Inflammatory macrophage treated with lipopolysaccharide for 1 hour (primary cell): ENCODE measurements around the gene KMT2D.
"Not testable (repeated sequence)": the region's sequence is repeated elsewhere in the genome, so short reads cannot be mapped to it uniquely, and the experiment has no call there.

ENCODE experiments used
- DNase-seq, 2 donors: peaks; one replicate each; pipeline ENCODE4 v3.0.0-alpha.2; 2020 to 2022

Gene KMT2D

GRCh38 chr12:49088150-49088931 lies 27.7 kb upstream of the KMT2D start:
- DNase-seq, result peak; percentile 56 to 79

DNA sequence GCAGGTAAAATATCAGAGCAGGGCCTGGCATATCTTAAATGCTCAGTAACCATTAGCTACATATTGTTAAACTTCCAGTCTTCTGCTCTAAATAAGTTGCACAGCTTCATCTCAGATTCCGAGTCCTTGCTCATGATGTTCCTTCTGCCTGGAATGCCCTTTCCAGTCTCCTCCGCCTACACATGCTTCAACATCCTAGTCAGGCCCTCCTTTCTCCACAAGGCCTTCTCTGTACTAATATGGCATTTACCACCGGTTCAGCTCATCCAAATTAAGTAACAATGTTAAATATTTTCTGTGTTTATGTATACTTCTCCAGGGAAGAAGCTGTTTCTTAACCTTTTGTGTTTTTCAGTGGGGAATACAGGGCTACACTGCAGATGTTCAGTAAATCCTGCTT lies 25.5 kb upstream of the KMT2D start:
- DNase-seq, result no peak

GRCh38 chr12:49084438-49084837 lies 23.8 kb upstream of the KMT2D start:
- DNase-seq, result no peak

GRCh38 chr12:49079793-49080192 lies 19.2 kb upstream of the KMT2D start:
- no peak for DNase-seq

DNA sequence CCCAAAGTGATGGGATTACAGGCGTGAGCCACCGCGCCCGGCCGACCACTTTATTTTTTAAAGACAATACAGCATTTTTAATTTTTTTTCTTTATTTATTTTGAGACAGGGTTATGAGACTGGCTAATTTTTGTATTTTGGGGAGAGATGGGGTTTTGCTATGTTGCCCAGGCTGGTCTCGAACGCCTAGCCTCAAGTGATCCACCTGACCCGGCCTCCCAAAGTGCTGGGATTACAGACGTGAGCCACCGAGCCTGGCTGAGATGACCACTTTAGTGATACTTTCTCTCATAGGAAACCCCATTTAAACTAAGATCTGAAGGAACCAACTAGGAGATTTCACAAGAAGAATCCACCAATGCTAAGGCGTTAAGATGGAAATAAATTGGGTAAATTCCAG lies 10.4 kb upstream of the KMT2D start:
- DNase-seq, result no peak

DNA sequence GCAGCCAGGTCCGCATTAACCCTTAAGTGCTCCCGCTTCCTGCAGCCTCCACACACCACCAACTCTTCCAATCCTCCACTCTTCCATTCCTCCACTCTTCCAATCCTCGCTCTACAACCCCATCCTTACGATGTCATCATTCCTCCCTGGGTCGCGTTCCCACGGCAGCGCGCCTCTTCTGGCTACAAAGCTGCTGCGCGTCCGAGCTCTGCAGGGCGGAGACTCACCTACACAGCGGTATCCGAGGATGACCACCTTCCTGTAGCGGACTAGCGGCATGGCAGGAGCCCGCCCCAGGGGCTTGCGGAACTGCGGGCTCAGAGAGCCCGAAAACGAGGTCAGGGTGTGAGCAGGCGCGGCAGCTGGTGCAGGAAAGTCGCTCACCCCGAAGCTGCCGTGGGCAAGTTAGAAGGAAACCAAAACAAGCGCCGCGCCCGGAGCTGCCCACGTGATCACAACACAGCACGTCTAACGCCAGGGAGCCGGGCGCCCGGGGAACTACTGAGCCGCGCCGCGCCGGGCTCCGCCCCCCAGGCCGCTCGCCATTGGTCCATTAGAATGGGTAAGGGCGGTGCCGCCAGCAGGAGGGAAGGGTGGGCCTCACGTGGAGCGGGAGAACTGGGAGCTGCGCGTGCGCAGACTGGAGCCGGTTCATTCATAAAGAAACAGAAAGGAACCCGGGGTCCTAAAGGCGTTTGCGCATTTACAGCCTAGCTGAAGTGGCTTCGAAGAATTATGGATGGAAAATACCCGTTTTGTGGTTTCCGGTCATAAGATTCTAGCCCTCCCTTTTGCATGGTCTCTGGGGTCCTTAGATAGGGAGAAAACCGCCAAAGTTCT lies 9.1 kb upstream of the KMT2D start, which contains the start of gene RHEBL1:
Gene RHEBL1 (minus strand): TSS at position 473 of the 840 bp plus-strand sequence. CDS start 194 bp downstream, at position 279.
- peak; percentile 98 to 99 for DNase-seq

GRCh38 chr12:49068879-49069506 lies 8.4 kb upstream of the KMT2D start:
- DNase-seq, result no peak

DNA sequence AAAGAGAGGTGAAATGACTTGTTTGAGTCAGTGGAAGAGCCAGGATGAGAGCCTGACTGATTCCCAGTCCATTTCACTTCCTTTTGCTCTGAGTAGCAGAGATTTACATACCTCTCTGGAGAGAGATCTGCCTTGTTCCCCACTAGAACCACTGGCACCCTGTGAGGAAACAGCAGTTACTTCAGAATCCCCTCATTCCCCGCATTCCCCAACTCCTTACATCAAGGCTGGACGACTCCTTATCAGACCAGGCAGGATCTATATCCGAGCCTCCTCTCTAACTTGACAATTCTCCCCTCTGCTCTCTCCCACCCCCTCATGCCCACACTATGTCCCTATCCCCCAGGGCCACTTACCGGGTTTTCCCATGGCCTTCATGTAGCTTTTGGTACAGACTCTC lies 5.5 kb upstream of the KMT2D start:
- DNase-seq, result no peak

- DNase-seq, result no peak
Measured at GRCh38 chr12:49064767-49065152, 4.2 kb upstream of the KMT2D start.

DNA sequence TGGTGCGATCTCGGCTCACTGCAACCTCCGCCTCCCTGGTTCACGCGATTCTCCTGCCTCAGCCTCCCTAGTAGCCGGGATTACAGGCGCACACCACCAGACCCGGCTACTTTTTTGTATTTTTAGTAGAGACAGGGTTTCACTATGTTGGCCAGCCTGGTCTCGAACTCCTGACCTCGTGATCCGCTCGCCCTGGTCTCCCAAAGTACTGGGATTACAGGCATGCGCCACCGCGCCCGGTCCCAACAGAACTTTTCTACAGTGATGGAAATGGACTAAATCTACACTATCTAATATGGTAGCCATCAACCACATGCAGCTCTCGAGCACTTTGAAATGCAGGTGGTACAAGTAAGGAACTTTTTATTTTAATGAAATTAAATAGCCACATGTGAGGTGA lies 1.3 kb upstream of the KMT2D start:
- not testable (repeated sequence) for DNase-seq

DNA sequence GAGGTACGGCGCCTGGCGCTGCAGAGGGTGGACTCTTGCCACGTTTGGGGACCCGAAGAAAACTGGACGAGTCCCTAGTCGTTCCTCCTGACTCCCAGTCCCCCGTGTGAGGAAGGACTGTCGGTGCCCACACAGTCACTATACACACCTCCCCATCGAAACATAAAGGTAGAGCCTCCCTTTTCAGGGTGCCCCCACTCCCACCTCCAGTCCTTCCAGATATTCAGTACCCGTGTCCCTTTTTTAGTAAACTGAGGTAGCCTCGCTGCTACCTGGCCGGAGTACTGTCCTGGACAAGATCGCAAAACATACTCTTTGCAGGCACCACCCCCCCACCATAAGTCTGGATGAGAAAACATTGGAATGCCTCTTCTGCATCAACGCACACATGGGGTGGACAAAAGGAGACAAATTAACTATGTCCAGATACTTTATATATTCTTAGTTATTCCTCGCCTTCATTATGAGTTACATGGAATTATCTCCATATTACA lies 610 bp upstream of the KMT2D start:
- DNase-seq, result no peak

DNA sequence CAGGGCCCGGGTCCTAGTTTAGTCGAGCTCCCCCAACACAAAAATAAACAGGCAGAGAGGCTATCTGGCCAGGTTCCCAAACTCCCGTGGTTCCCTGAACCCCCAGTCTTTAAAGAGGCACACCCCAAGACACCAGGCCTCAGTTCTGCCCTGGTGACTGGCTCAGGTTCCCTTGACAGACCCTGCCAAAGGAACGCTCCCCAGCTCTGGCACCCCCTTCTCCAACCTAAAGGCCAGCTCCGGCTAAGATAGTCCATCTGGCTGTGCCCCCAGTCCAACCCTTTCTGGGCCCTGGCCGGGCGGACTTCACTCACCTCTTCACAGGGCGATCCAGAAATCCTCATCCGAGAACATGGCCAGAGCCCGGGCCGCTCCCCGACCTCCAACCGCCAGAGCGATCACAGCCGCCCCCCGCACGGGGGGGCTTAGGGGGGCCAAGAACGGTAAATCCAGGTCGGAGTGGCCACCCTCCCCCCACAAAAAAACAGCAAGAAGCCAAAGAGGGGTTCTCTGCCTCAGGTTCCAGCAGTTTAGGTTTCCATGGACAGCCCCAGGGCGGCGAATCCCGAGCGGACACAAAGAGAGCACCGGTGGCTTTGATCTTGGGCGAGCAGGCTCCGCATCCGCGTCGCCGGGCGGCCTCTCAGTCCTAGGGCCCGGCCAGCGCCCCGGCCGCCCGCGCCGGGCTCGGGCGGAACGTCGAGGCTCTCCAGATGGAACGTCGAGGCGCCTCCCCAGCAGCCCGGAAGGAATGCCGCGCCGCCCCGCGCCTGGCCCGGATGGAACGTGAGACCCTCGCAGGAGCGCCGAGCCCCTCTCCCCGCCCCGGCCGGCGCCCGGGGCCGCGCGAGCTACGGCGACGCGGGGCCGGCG lies 1.1 kb downstream of the KMT2D start:
- DNase-seq, result no peak

DNA sequence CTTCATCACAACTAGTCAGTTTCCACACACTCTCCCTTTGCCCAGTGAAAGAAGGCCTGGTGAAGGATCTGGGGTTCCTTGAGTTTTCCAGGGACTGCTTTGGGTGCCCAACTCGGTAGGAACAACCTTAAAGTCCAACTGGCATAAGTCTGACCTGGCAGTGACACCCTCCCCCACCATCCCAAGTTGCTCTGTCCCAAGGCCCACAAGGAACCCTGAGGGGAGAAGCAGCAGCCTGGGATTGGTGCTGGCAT lies 1.6 kb downstream of the KMT2D start:
- DNase-seq, result no peak

GRCh38 chr12:49058366-49059044 lies 2.1 kb downstream of the KMT2D start:
- no peak for DNase-seq

GRCh38 chr12:49057888-49058287 lies 2.7 kb downstream of the KMT2D start:
- DNase-seq, result peak in 1 of 2 donors; percentile 27

- peak; percentile 90 to 94 for DNase-seq
Measured at GRCh38 chr12:49055978-49056754, 4.4 kb downstream of the KMT2D start.

GRCh38 chr12:49055092-49055491 lies 5.5 kb downstream of the KMT2D start:
- no peak for DNase-seq

DNA sequence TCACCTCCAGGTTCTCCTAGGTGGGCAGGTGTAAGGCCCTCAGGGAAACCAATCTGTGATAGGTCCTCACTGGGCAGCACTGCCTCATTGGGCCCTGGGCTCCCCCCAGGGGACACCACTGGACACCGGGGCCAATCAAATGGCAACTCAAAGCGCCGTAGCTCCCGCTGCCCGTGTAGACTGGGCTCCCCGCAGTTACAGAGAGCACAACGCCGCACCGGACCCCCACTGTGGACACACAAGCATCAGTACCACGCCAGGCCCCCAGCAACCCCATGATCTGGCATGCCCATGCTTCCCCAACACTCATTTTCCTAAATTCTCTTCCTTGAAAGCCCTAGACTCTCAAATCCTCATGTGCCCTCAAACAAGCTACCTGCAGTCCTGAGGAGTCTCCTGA lies 6.1 kb downstream of the KMT2D start:
- no peak for DNase-seq

DNA sequence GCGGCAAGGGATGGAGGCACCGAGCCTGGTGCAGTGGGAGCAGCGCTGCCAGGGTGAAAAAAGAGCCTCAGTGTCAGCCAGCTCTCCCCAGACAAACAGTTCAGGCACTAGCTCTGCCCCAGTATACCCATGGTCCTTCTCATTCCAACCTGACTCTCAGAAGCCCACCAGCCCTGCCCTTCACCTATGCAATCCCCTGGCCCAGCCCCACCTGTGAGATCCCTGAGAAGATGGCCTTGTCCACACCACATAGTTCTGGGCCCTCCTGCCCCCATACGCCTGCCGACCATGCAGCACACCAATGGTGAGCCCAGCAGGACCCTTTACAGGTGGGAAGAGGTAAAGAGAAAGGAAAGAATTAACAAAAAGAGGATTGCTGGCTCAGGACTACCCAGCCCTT lies 6.5 kb downstream of the KMT2D start:
- no peak for DNase-seq

DNA sequence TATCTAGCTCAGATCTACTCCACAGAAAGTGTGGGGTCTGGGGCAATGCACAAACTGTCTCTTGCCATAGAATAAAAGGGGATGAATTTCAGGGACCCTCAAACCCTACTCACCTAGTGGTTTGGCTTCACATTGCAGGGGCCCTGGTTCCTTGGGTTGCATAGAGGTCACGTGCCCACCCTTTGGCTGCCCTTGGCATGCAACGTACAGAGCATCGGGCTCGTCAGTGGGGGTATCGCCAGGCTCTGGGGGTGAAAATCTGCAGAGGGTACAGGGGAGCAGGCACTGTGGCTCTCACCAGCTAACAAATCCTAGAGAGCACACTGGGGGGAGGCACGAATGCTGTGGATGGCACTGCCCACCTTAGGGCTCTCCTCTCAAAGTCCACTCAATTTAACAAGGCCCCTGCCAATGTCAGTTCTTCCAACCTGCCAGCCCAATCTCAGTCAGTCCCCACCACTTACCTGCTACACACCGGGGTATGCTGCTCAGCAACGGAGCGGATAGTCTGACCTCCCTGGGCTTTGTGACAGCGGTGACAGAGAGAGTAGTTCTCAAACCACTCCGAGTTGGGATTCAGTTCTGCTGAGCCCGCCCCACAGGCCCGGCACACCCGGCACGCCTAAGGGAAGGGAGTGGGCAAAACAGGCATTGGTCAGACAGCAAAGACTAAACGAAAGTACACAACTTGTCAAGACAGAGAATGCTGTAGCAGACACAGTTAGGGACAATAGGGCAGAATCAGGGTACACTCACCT lies 8.0 kb downstream of the KMT2D start:
- DNase-seq, result no peak
